SK-N-SH treated with all-trans-retinoic acid at 6 μM for 48 hours (cell line): ENCODE data around the gene FGGY.

Experiments
- ATAC-seq: fragments of 200-7000 bp; cut with Tn5 transposase; 3 replicates; pipeline ENCODE4 v1.9.1; 2020; ENCODE audit warnings: mild to moderate bottlenecking, moderate library complexity
- ARNTL ChIP-seq: fragments of 450-650 bp; formaldehyde crosslinking; IDR thresholded peaks from 2 replicates; pipeline ENCODE4 v1.5.0; 2020; ENCODE audit warnings: low read depth, mild to moderate bottlenecking, moderate library complexity, borderline replicate concordance
- BACH2 ChIP-seq: fragments of 250-450 bp; sonication (Bioruptor Pico); IDR thresholded peaks from 2 replicates; pipeline ENCODE4 v1.9.0; 2021; ENCODE audit warnings: mild to moderate bottlenecking, borderline replicate concordance
- CREB5 ChIP-seq: fragments of 250-450 bp; sonication (Bioruptor Pico); IDR thresholded peaks from 2 replicates; pipeline ENCODE4 v1.5.1; 2020; ENCODE audit warnings: low read depth, mild to moderate bottlenecking, moderate library complexity
- CSDC2 ChIP-seq: fragments of 250-450 bp; sonication (Bioruptor Pico); IDR thresholded peaks from 2 replicates; pipeline ENCODE4 v1.5.0; 2020; ENCODE audit warnings: mild to moderate bottlenecking, moderate library complexity
- ESRRG ChIP-seq: fragments of 250-450 bp; sonication (Bioruptor Pico); IDR thresholded peaks from 2 replicates; pipeline ENCODE4 v1.6.1; 2021; ENCODE audit warnings: mild to moderate bottlenecking
- GLIS3 ChIP-seq: fragments of 250-450 bp; sonication (Bioruptor Pico); IDR thresholded peaks from 2 replicates; pipeline ENCODE4 v1.5.0; 2020; ENCODE audit warnings: mild to moderate bottlenecking, moderate library complexity
- OSR1 ChIP-seq: fragments of 250-450 bp; sonication (Bioruptor Pico); IDR thresholded peaks from 2 replicates; pipeline ENCODE4 v1.8.0; 2022; ENCODE audit warnings: moderate library complexity, mild to moderate bottlenecking, inconsistent platforms
- PATZ1 ChIP-seq: fragments of 250-450 bp; sonication (Bioruptor Pico); IDR thresholded peaks from 2 replicates; pipeline ENCODE4 v1.8.0; 2020; ENCODE audit warnings: mild to moderate bottlenecking, moderate library complexity, borderline replicate concordance
- POU6F1 ChIP-seq: fragments of 250-450 bp; sonication (Bioruptor Pico); IDR thresholded peaks from 2 replicates; pipeline ENCODE4 v1.8.0; 2021; ENCODE audit warnings: low read depth, mild to moderate bottlenecking, moderate library complexity, borderline replicate concordance
- PPARA ChIP-seq: fragments of 250-450 bp; sonication (Bioruptor Pico); IDR thresholded peaks from 2 replicates; pipeline ENCODE4 v1.5.0; 2020; ENCODE audit warnings: mild to moderate bottlenecking, borderline replicate concordance
- RARB ChIP-seq: fragments of 250-450 bp; sonication (Bioruptor Pico); IDR thresholded peaks from 2 replicates; pipeline ENCODE4 v1.8.0; 2021; ENCODE audit warnings: mild to moderate bottlenecking, moderate library complexity
- SNAI2 ChIP-seq: fragments of 250-450 bp; sonication (Bioruptor Pico); IDR thresholded peaks from 2 replicates; pipeline ENCODE4 v1.5.0; 2020; ENCODE audit warnings: mild to moderate bottlenecking, moderate library complexity
- TCF4 ChIP-seq: fragments of 250-450 bp; sonication (Bioruptor Pico); IDR thresholded peaks from 2 replicates; pipeline ENCODE4 v1.8.0; 2021; ENCODE audit warnings: mild to moderate bottlenecking, moderate library complexity, borderline replicate concordance
- TOX ChIP-seq: fragments of 250-450 bp; sonication (Bioruptor Pico); IDR thresholded peaks from 2 replicates; pipeline ENCODE4 v1.8.0; 2021; ENCODE audit warnings: mild to moderate bottlenecking, moderate library complexity, borderline replicate concordance
- TSHZ2 ChIP-seq: fragments of 250-450 bp; sonication (Bioruptor Pico); IDR thresholded peaks from 2 replicates; pipeline ENCODE4 v1.5.0; 2020; ENCODE audit warnings: mild to moderate bottlenecking, moderate library complexity
- ZC3H10 ChIP-seq: fragments of 250-450 bp; sonication (Bioruptor Pico); IDR thresholded peaks from 2 replicates; pipeline ENCODE4 v1.5.1; 2021; ENCODE audit warnings: mild to moderate bottlenecking, moderate library complexity
- ZFP3 ChIP-seq: fragments of 250-450 bp; sonication (Bioruptor Pico); IDR thresholded peaks from 2 replicates; pipeline ENCODE4 v1.5.0; 2020; ENCODE audit warnings: mild to moderate bottlenecking, moderate library complexity
- ZNF565 ChIP-seq: fragments of 450-650 bp; formaldehyde crosslinking; conservative IDR thresholded peaks from 2 replicates; pipeline ENCODE4 v1.5.0; 2020; ENCODE audit warnings: low read depth, mild to moderate bottlenecking, moderate library complexity
- ZNF70 ChIP-seq: fragments of 450-650 bp; formaldehyde crosslinking; IDR thresholded peaks from 2 replicates; pipeline ENCODE4 v1.5.0; 2020; ENCODE audit warnings: mild to moderate bottlenecking, moderate library complexity

Gene FGGY

GRCh38 chr1:59378621-59379370 lies 81.9 kb downstream of the FGGY start (continued):
- no peak for TF ChIP-seq CREB5 (CRISPR knock-in tag)
- TF ChIP-seq TCF4 (CRISPR knock-in tag), result no peak
- TF ChIP-seq TSHZ2 (CRISPR knock-in tag), result no peak
- TF ChIP-seq GLIS3 (CRISPR knock-in tag), result no peak
- no peak for TF ChIP-seq OSR1
- no peak for TF ChIP-seq CSDC2 (CRISPR knock-in tag)
- no peak for TF ChIP-seq ZC3H10 (CRISPR knock-in tag)
- TF ChIP-seq ZFP3, result no peak
- TF ChIP-seq PPARA, result no peak
- TF ChIP-seq, all 23 proteins: peak for 0

- no peak for ATAC-seq
- TF ChIP-seq TCF4 (CRISPR knock-in tag) (no peak), BACH2 (CRISPR knock-in tag) (no peak)
Observed at GRCh38 chr1:59379371-59379728, 82.5 kb downstream of the FGGY start.

GRCh38 chr1:59383963-59384362 lies 87.1 kb downstream of the FGGY start:
- no peak for ATAC-seq
- TF ChIP-seq GLIS3 (CRISPR knock-in tag) (no peak), SNAI2 (CRISPR knock-in tag) (no peak), ZNF70 (CRISPR knock-in tag) (no peak), PPARA (no peak), POU6F1 (CRISPR knock-in tag) (no peak), BACH2 (CRISPR knock-in tag) (no peak), OSR1 (no peak), ZNF565 (CRISPR knock-in tag) (no peak), RARB (CRISPR knock-in tag) (no peak), ARNTL (CRISPR knock-in tag) (no peak), TCF4 (CRISPR knock-in tag) (no peak), TOX (CRISPR knock-in tag) (no peak), CSDC2 (CRISPR knock-in tag) (no peak), PATZ1 (CRISPR knock-in tag) (no peak), TSHZ2 (CRISPR knock-in tag) (no peak), ESRRG (CRISPR knock-in tag) (no peak)
